ENCODE results near the gene RAC2. TPM values are rescaled to one million over a fixed set of nuclear protein-coding genes. Genes with fewer than 3 reads are reported as not detected.
A peak's percentile ranks its signal among the peaks of the same experiment; 100 is the strongest.

Gene RAC2
- total RNA-seq, 5 donors from 2014 or later (not counting 1 experiment from before 2014, with no cell fraction given) = 353 to 413 (median 385) TPM

GRCh38 chr22:37187552-37187890 is 56.5 kb downstream of the RAC2 start:
- no peak overlapping the region for H3K4me3 ChIP-seq (ENCODE audit: control insufficient read depth in 1 of 2, extremely low read depth in 1 of 2, low read length in 1 of 2)
- H3K27me3 ChIP-seq (replicated peaks in 1 of 2; ENCODE audit: control insufficient read depth in 2 of 2, extremely low read depth in 1 of 2, insufficient read depth in 2 of 2, low read length in 1 of 2) = no peaks in the 10 kb centered on the region
- ChIA-PET CTCF (no interaction called here), POLR2A (interaction anchor here in 1 of 2 donors (0.7 kb wide), 1 partner anchor 470 kb away, joined by 3 read pairs; no protein-coding TSS in a partner anchor)
- no peaks in the 10 kb centered on the region for H3K36me3 ChIP-seq (ENCODE audit: control insufficient read depth in 2 of 2, extremely low read depth in 1 of 2, insufficient read depth in 1 of 2, low read length in 1 of 2)
- Mint-ChIP-seq H3K27ac (peak overlapping the region; percentile 69 to 71), H3K27me3 (no peaks in the 10 kb centered on the region), H3K4me1 (peaks cover 51 to 56% (median 54%) of the 10 kb centered on the region in 3 donors), H3K9me3 (no peaks in the 10 kb centered on the region), H3K4me3 (peak overlapping the region in 1 of 3 donors; percentile 40), H3K36me3 (peaks cover 4% of the 10 kb centered on the region)
- no peak for DNase-seq
- no peaks in the 10 kb centered on the region for H3K9me3 ChIP-seq
- 82% methylated on average over 5 of the region's 5 CpGs for WGBS (ENCODE audit: insufficient coverage)
- H3K27ac ChIP-seq (ENCODE audit: low read length) = no peak overlapping the region
- H3K4me1 ChIP-seq (ENCODE audit: control insufficient read depth in 1 of 2, extremely low read depth in 1 of 2, insufficient read depth in 2 of 2, low read length in 2 of 2) = peaks cover 19 to 63% of the 10 kb centered on the region in 2 experiments
- no peak for ATAC-seq (replicated peaks in 1 of 4)

GRCh38 chr22:37186997-37187522 is 57.0 kb downstream of the RAC2 start:
- Histone ChIP-seq H3K27ac (ENCODE audit: low read length) (peak overlapping the region; percentile 25), H3K4me1 (ENCODE audit: control insufficient read depth in 1 of 2, extremely low read depth in 1 of 2, insufficient read depth in 2 of 2, low read length in 2 of 2) (peaks cover 19 to 63% of the 10 kb centered on the region in 2 experiments), H3K27me3 (replicated peaks in 1 of 2; ENCODE audit: control insufficient read depth in 2 of 2, extremely low read depth in 1 of 2, insufficient read depth in 2 of 2, low read length in 1 of 2) (no peaks in the 10 kb centered on the region), H3K4me3 (ENCODE audit: control insufficient read depth in 1 of 2, extremely low read depth in 1 of 2, low read length in 1 of 2) (peak overlapping the region in 1 of 2 donors; percentile 25), H3K9me3 (no peaks in the 10 kb centered on the region), H3K36me3 (ENCODE audit: control insufficient read depth in 2 of 2, extremely low read depth in 1 of 2, insufficient read depth in 1 of 2, low read length in 1 of 2) (no peaks in the 10 kb centered on the region)
- Mint-ChIP-seq H3K36me3 (peaks cover 4% of the 10 kb centered on the region), H3K4me3 (peak overlapping the region in 2 of 3 donors; percentile 63 to 71), H3K27me3 (no peaks in the 10 kb centered on the region), H3K9me3 (no peaks in the 10 kb centered on the region), H3K27ac (peak overlapping the region; percentile 89 to 94), H3K4me1 (peaks cover 50 to 55% (median 52%) of the 10 kb centered on the region in 3 donors)
- ChIA-PET CTCF (no interaction called here), POLR2A (interaction anchor here (0.7 to 1.0 kb wide), 2 partner anchors 65 to 471 kb away, joined by 3 read pairs; no protein-coding TSS in a partner anchor)
- ATAC-seq (replicated peaks in 1 of 4) = no peak
- WGBS (ENCODE audit: insufficient coverage) = no CpG with 5 or more reads among the region's 4 CpGs
- DNase-seq = no peak

- POLR2A ChIA-PET = interaction anchor here in 1 of 2 donors (1.0 kb wide), 1 partner anchor 64 kb away, joined by 3 read pairs; no protein-coding TSS in a partner anchor
- H3K36me3 ChIP-seq (ENCODE audit: control insufficient read depth in 2 of 2, extremely low read depth in 1 of 2, insufficient read depth in 1 of 2, low read length in 1 of 2) = no peaks in the 10 kb centered on the region
- H3K4me1 ChIP-seq (ENCODE audit: control insufficient read depth in 1 of 2, extremely low read depth in 1 of 2, insufficient read depth in 2 of 2, low read length in 2 of 2) = peaks cover 19 to 63% of the 10 kb centered on the region in 2 experiments
- CTCF ChIA-PET = no interaction called here
- peak overlapping the region; percentile 25 for H3K27ac ChIP-seq (ENCODE audit: low read length)
- no peaks in the 10 kb centered on the region for H3K9me3 ChIP-seq
- 8% methylated on average over 3 of the region's 9 CpGs for WGBS (ENCODE audit: insufficient coverage)
- H3K27me3 Mint-ChIP-seq = no peaks in the 10 kb centered on the region
- H3K27me3 ChIP-seq (replicated peaks in 1 of 2; ENCODE audit: control insufficient read depth in 2 of 2, extremely low read depth in 1 of 2, insufficient read depth in 2 of 2, low read length in 1 of 2) = no peaks in the 10 kb centered on the region
- peak overlapping the region in 1 of 2 donors; percentile 25 for H3K4me3 ChIP-seq (ENCODE audit: control insufficient read depth in 1 of 2, extremely low read depth in 1 of 2, low read length in 1 of 2)
- ATAC-seq (replicated peaks in 1 of 4) = peak; percentile 74 to 90 (median 76)
- H3K9me3 Mint-ChIP-seq = no peaks in the 10 kb centered on the region
- peak overlapping the region; percentile 89 to 94 for H3K27ac Mint-ChIP-seq
- peaks cover 50 to 57% (median 53%) of the 10 kb centered on the region in 3 donors for H3K4me1 Mint-ChIP-seq
- H3K36me3 Mint-ChIP-seq = peaks cover 4% of the 10 kb centered on the region
- H3K4me3 Mint-ChIP-seq = peak overlapping the region; percentile 63 to 71 (median 66)
- DNase-seq = peak in 25 of 35 experiments; percentile 33 to 89 (median 49)
These were observed 57.7 kb downstream of the RAC2 start for GRCh38 chr22:37186228-37186996.

GRCh38 chr22:37185646-37186227 is 58.3 kb downstream of the RAC2 start:
- Histone ChIP-seq H3K4me3 (ENCODE audit: control insufficient read depth in 1 of 2, extremely low read depth in 1 of 2, low read length in 1 of 2) (no peak overlapping the region), H3K9me3 (no peaks in the 10 kb centered on the region), H3K27me3 (replicated peaks in 1 of 2; ENCODE audit: control insufficient read depth in 2 of 2, extremely low read depth in 1 of 2, insufficient read depth in 2 of 2, low read length in 1 of 2) (no peaks in the 10 kb centered on the region), H3K4me1 (ENCODE audit: control insufficient read depth in 1 of 2, extremely low read depth in 1 of 2, insufficient read depth in 2 of 2, low read length in 2 of 2) (peaks cover 19 to 63% of the 10 kb centered on the region in 2 experiments), H3K36me3 (ENCODE audit: control insufficient read depth in 2 of 2, extremely low read depth in 1 of 2, insufficient read depth in 1 of 2, low read length in 1 of 2) (no peaks in the 10 kb centered on the region), H3K27ac (ENCODE audit: low read length) (peak overlapping the region; percentile 25)
- 59% methylated on average over 6 of the region's 13 CpGs for WGBS (ENCODE audit: insufficient coverage)
- DNase-seq = no peak
- Mint-ChIP-seq H3K36me3 (peaks cover 4% of the 10 kb centered on the region), H3K4me1 (peaks cover 50 to 57% (median 53%) of the 10 kb centered on the region in 3 donors), H3K4me3 (peak overlapping the region in 2 of 3 donors; percentile 66 to 71), H3K9me3 (no peaks in the 10 kb centered on the region), H3K27me3 (no peaks in the 10 kb centered on the region), H3K27ac (peak overlapping the region; percentile 89 to 94)
- ATAC-seq (replicated peaks in 1 of 4) = peak in 2 of 4 experiments; percentile 4 to 40
- POLR2A ChIA-PET = no interaction called here
- CTCF ChIA-PET = no interaction called here

GRCh38 chr22:37184816-37185541 is 59.1 kb downstream of the RAC2 start:
- Mint-ChIP-seq H3K4me3 (peak overlapping the region in 1 of 3 donors; percentile 71), H3K36me3 (peaks cover 4% of the 10 kb centered on the region), H3K4me1 (peaks cover 50 to 57% (median 53%) of the 10 kb centered on the region in 3 donors), H3K27ac (peak overlapping the region; percentile 89 to 94), H3K27me3 (no peaks in the 10 kb centered on the region), H3K9me3 (no peaks in the 10 kb centered on the region)
- H3K27me3 ChIP-seq (replicated peaks in 1 of 2; ENCODE audit: control insufficient read depth in 2 of 2, extremely low read depth in 1 of 2, insufficient read depth in 2 of 2, low read length in 1 of 2) = no peaks in the 10 kb centered on the region
- CTCF ChIA-PET = no interaction called here
- WGBS (ENCODE audit: insufficient coverage) = 98% methylated on average over 5 of the region's 18 CpGs
- peaks cover 19 to 63% of the 10 kb centered on the region in 2 experiments for H3K4me1 ChIP-seq (ENCODE audit: control insufficient read depth in 1 of 2, extremely low read depth in 1 of 2, insufficient read depth in 2 of 2, low read length in 2 of 2)
- ATAC-seq (replicated peaks in 1 of 4) (no peak), DNase-seq (no peak)
- no peak overlapping the region for H3K4me3 ChIP-seq (ENCODE audit: control insufficient read depth in 1 of 2, extremely low read depth in 1 of 2, low read length in 1 of 2)
- H3K27ac ChIP-seq (ENCODE audit: low read length) = peak overlapping the region; percentile 25
- no peaks in the 10 kb centered on the region for H3K36me3 ChIP-seq (ENCODE audit: control insufficient read depth in 2 of 2, extremely low read depth in 1 of 2, insufficient read depth in 1 of 2, low read length in 1 of 2)
- H3K9me3 ChIP-seq = no peaks in the 10 kb centered on the region
- POLR2A ChIA-PET = no interaction called here

- H3K4me3 ChIP-seq (ENCODE audit: control insufficient read depth in 1 of 2, extremely low read depth in 1 of 2, low read length in 1 of 2) = no peak overlapping the region
- H3K27me3 ChIP-seq (replicated peaks in 1 of 2; ENCODE audit: control insufficient read depth in 2 of 2, extremely low read depth in 1 of 2, insufficient read depth in 2 of 2, low read length in 1 of 2) = no peaks in the 10 kb centered on the region
- Mint-ChIP-seq H3K9me3 (no peaks in the 10 kb centered on the region), H3K36me3 (peaks cover 2% of the 10 kb centered on the region), H3K27me3 (no peaks in the 10 kb centered on the region), H3K27ac (peak overlapping the region; percentile 48 to 89), H3K4me1 (peaks cover 50 to 55% (median 51%) of the 10 kb centered on the region in 3 donors), H3K4me3 (no peak overlapping the region)
- DNase-seq (no peak), ATAC-seq (replicated peaks in 1 of 4) (no peak)
- H3K27ac ChIP-seq (ENCODE audit: low read length) = no peak overlapping the region
- H3K9me3 ChIP-seq = no peaks in the 10 kb centered on the region
- ChIA-PET POLR2A (no interaction called here), CTCF (no interaction called here)
- whole genome bisulfite sequencing (ENCODE audit: insufficient coverage) = 95% methylated on average over 12 of the region's 12 CpGs
- H3K36me3 ChIP-seq (ENCODE audit: control insufficient read depth in 2 of 2, extremely low read depth in 1 of 2, insufficient read depth in 1 of 2, low read length in 1 of 2) = no peaks in the 10 kb centered on the region
- H3K4me1 ChIP-seq (ENCODE audit: control insufficient read depth in 1 of 2, extremely low read depth in 1 of 2, insufficient read depth in 2 of 2, low read length in 2 of 2) = peaks cover 19 to 63% of the 10 kb centered on the region in 2 experiments
These were observed 59.7 kb downstream of the RAC2 start for GRCh38 chr22:37184380-37184755.
